ENCODE measurements around the gene AKAIN1.

AKAIN1 gene

GRCh38 chr18:5093902-5094301, 103.2 kb downstream of the AKAIN1 start:
- DNase-seq (ENCODE audit: low read depth in 3 of 3): no peak

All from stimulated activated CD4-positive, alpha-beta T cell treated with anti-CD3 and anti-CD28 coated beads, TNF-alpha, amount 100 ng/mL, for 48 hours (primary cell).